GM21825 (cell line): ENCODE results near the gene KRTAP10-11.
"Not testable (repeated sequence)": the region's sequence is repeated elsewhere in the genome, so short reads cannot be mapped to it uniquely, and the experiment has no call there.

Experiments
- ATAC-seq: cut with Tn5 transposase; IDR thresholded peaks from one replicate; pipeline ENCODE4 v1.9.1; 2021; ENCODE audit warnings: mild to moderate bottlenecking, moderate library complexity; ENCODE audit not compliant: unreplicated experiment

KRTAP10-11 gene

DNA sequence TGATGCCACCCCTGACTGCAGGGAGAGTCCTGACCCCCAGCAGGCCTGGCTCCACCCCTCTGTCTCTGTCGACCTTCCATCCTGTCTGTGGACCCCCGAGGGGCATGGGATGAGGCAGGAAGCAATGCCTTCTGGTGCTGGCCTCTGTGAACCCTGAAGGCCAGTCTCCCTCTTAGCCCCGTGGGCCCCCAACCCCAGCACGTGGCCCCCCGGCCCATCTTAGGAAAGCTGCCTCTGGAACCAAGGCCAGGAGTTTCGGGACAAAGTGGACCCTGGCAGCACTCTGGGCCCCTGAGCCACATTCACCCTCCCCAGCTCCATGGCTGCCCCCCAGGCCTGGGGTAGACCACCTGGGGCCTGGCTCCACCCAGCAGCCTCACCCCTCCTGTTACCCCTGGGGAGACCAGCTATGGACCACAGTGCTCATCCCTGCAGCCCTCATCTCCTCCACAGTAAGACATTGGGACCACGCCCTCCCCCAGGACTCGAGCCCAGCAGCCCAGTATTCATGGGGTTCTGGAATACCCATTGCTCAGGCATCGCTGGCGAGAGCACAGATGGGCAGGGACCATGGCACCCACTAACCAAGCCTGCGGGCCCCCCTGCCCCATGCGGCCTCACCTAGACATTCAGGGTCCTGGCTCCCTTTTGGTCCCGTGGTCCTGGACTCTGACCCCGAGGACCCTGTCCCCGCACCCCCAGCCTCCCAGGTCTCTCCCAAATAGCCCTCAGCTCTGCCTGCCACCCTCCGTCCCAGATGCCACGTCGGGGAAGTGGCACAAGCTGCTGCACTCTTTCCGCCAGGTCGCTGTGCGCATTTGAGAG lies 7.5 kb upstream of the KRTAP10-11 start:
- ATAC-seq, result not testable (repeated sequence)

DNA sequence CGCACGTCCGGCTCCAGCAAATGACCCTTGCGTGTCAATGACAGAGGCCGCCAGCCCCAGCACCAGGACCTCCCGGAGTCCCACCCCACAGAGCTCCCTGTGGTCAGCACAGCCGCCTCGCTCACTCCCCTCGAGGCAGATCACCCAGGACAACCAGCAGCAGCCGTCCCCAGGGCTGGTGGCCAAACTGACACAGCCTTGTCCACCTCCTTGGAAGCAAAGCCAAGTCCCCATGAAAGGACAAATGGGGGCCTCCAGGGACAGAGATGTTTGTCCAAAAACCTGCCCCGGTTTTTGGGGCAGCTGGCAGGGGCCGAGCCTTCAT lies 6.9 kb upstream of the KRTAP10-11 start:
- no peak for ATAC-seq

DNA sequence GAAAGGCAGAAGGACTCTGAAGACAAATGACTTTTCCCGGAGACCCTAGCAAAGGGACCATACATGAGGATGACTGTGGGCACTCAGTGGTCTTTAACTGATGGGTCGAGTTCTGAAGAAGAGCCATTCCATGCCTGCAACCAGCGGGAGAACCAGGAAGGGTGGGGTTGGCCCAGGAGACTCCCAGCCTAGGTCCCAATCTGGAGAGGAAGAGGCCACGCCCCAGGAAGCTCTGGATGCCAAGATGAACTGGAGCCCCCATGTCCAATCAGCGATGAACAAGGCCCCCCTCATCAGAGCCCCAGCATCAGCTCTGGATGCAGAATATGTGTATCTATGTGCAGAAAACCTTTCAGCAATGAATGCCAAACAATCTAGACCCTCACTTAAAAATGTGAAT lies 5.5 kb upstream of the KRTAP10-11 start:
- ATAC-seq, result no peak

DNA sequence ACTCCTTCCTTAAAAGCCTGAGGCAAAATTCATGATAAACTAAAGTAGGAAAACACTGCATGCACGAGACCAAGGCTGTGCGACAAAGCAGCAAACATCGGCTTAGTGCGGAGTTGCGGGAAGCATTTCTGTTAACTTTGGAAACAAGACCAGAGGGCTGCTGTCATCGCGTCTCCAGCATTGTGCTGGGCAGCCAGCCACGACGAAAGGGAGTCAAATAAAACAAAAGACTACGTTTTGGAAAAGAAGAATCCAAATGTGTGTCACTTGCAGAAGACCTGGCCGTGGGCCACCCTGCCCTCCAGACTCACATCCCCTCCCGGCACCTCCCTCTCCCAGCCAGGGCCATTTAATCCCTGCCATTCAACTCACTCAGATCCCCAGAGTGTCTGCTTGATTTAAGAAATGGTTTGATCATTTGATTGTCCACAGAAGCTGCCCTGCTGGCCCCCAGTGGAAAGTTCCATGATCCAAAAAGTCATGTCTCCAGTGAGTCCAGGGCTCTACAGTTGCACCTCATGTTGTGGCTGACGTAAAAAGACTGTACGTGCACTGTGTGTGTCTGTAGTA lies 2.4 kb upstream of the KRTAP10-11 start:
- ATAC-seq, result no peak

DNA sequence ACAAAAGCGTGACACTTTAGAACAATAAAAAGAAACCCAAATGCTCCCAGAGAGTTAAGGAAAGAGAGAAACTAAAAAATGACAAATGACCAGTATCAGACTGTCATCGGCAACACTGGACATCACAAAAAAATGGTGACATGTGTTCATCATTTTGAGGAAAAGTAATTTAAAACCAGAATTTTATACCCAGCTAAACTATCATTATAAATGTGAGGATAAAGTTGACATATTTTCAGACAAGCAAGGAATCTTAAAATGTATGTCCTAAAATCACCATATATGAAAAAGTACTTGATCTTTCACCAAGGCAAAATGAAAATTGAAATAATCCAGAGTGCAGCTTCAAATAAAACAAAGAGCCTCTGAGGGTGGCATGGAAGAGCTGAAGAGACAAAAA lies 1.3 kb upstream of the KRTAP10-11 start:
- ATAC-seq, result no peak

DNA sequence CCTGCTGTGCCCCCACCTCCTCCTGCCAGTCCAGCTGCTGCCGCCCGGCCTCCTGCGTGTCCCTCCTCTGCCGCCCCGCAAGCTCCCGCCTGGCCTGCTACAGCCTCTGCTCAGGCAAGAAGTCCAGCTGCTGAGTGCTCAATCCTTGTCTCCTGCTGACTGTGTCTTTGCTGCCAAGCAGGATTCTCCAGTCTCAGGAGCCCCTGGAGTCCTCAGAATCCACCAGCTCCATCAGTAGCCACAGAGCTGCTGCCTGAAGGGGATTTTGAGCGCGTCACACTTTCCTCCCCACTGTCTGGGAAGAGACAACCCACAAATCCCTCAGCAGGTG lies 973 bp downstream of the KRTAP10-11 start:
- ATAC-seq, result no peak

DNA sequence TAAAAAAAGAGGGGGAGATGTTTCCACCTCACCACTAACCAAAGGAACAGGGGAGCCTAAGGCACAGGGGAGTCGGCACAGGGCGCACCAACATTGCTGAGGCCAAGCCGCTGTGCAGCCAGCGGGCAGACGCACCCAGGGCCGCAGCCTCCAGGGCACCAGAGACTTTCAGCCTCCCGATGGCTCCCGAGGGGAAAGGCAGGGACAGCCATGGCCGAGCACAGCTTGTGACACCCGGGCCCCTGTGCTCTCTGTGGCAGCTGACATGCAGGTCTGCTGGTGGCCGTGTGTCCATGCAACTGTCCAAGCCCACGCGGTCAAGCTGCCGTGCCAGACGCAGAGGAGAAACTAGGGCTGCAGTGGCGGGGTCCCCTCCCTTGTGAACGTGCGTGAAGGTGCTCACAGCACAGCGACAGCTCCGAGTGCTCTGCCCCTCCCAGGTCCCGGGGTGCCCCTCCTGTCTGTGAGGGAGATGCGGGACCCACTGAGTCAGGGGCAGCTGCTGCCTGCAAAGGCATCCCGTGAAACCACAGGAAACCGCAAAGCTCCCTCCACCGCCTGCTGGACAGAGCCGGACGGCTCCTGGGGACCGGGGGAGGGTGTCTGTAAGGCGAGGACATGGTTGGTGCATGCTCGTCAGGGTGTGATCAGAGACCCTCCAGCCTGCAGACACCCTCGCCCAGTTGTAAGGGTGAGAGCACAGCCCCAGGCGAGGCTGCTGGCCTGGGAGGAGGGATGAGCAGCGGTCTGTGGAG lies 2.5 kb downstream of the KRTAP10-11 start:
- ATAC-seq, result no peak

DNA sequence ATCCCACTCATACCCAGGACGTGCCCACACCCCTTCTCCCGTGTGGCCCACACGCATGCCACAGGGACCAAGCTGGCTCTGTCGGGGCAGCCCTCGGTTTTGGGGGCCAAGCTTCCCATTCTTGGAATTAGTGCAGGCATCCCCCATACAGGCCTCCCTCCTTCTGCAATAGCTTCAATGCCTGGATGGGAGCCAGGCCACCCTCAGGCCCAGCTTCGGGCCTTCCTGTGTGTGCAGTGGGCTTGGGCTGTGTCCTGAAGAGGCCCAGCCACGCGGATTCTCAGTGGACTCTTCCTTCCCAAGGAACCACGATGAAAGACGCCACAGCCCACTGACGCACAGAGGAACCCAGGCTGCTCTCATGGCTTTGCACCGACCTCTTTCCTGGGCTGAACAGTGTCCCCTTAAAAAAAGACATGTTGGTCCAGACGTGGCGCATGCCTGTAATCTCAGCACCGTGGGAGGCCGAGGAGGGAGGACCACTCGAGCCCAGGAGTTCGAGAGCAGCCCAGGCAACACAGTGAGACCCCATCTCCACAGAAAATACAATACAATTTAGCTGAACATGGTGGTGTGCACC lies 3.4 kb downstream of the KRTAP10-11 start:
- ATAC-seq, result no peak

DNA sequence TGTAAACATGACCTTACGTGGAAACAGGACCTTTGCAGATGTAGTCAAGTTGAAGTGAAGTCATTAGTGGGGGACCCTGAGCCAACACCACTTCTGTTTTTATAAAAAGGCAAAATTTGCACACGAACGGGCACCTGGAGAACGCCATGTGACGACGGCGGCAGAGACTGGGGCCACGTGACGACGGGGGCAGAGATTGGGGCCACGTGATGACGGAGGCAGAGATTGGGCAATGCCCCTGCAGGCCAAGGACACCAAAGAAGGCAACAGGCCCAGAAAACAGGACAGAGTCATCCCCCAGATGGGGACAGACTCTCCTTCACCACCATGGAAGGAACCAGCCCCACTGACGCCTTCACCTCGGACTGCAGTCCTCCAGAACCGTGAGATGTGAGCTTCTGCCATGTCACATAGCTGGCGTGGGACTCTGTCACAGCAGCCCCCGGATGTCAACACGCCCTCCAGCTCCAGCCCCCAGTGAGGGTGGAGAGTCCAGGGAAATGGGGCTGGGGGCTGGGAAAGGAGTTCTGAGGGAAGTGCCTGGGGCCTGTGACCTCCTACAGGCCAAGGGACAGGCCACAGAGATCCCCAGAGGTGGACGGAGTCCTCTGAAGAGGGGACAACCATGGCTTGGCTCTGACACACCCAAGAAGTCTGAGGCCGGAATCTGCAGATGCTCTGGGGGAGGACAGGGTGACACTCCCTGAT lies 4.2 kb downstream of the KRTAP10-11 start:
- ATAC-seq, result no peak

DNA sequence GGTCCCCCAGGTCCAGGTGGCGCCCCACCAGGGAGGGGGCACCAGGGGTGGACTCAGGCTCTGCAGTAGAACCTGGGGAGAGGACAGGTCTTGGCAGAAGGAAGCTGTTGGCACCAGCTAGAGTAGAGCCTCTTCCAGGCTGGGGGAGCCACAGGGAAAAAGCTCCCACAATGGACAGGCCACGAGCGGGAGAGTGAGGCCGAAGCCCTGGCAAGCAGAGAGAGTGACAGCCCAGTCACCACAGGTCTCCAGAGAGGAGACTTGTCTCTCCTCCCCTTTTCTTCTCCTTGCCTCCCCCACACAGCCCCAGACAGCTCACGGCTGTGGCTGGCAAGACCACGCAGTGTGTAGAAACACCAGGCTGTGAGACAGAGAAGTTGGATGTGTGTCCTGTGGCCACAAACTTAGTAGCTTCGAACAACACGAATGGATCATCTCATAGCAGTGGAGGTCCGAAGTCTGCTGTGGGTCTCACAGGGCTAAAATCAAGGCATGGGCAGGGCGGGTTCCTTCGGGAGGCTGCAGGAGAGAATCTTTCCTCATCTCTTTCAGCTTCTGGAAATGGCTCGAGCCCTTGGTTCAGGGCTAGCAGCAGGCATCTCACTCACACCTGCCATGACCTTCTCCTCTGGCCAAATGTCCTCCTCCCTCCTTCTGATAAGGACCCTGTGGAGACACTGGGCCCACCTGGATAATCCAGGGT lies 4.9 kb downstream of the KRTAP10-11 start:
- no peak for ATAC-seq

DNA sequence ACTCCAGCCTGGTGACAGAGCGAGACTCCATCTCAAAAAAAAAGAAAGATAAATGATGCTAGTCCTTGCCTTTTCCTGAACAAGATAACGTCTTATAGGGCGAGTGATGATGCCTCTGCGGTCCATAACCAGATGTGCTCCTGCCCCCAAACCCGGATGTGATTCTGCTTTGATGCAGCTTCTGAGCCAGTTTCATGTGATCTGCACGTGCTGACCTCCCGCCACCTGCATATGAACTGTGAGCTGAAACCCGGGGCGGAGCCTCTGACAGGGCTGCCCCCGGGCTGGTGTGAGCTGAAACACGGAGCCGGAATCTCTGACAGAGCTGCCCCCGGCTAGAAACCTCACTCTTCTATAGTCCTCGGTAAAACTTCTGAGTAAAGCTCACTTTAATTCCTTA lies 6.9 kb downstream of the KRTAP10-11 start:
- ATAC-seq, result no peak

DNA sequence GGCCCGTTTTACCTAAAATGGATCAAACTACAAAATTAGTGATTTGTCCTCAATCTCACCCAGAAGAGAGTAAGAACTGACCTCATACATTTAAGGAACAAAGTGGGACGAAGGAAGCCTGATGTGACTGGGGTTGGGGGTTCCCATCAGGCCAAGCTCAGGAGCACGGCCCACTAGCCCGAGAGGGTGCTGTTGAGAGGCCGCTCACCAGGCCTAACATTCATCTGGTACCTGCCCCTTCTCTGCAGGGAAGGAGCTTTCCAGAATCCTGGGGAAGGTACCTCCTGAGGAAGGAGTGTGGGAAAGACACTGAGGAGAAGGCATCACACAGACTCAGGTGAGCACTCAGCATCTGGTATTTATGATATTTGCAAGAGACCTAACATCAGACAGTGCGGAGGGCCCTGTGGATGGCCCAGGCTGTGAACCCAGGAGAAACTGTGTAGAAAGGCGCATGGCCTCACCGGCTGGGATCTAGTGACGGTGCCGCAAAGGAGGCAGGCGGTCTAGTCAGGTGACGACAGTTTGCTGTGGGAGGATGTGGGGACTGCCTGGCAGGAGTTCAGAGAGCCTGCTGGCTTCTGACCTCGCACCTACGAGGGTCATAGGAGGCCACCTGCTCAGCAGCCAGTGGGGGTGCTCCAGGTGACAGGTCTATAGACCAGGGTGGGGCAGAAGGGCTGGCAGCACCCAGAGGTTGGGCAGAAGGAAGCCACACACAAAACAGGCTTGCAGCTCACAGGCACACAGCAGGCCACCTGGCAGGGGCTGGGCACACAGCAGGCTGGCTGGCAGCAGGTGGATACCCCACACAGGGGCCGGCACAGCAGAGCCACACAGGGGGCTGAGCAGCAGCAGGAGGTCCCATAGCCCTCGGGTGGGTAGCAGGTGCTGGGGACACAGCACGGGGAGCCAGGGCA lies 7.7 kb downstream of the KRTAP10-11 start:
- ATAC-seq, result no peak

DNA sequence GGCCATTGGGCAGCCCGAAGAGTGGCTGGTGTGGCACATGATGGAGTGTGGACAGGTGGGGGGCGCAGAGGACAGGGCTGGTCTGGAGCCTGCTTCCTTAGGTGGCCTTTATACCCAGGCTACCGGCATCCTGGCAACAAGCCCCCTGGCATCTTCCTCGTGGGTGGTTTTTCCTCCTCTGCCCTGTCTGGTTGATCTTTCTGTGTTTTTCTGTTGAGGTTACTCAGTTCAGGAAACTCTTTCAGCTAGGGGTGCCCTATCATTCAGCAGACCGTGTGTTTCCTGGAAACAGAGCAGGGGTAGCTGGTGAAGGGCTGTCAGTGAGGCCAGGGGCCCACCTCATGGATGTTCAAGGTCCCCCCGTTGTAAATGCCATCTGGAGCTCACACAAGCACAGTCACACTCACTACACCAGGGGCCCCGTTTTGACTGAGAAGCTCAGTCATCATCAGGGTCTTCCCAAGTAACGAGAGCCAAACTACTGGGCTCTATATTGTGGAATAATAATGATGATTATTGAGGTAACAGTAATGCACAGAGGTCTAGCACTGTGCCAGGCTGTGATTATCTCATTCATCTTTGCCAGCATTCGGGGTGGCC lies 8.5 kb downstream of the KRTAP10-11 start, which contains the start of gene KRTAP12-4:
TSS of gene KRTAP12-4 (minus strand) at position 84 of the 600 bp plus-strand sequence. CDS start at position 39, 45 bp downstream.
- no peak for ATAC-seq

DNA sequence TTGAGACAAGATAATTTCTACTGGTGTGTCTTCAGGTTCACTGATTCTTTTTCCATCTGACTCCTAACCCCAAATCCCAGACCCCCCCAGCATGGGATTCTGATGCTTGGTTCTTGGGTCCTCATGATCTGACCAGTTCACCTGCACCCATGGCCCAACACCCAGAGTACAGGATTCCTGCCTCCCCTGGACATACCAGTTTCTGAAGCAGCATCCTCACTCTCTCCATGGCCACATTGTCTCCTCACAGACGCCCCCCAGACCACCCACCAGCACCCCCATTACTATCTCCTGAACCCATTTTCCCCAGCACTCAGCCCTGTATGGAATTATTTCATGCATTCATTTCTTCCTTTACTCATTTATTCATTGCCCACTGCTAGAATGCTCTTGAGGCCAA lies 10.7 kb downstream of the KRTAP10-11 start:
- ATAC-seq, result no peak

DNA sequence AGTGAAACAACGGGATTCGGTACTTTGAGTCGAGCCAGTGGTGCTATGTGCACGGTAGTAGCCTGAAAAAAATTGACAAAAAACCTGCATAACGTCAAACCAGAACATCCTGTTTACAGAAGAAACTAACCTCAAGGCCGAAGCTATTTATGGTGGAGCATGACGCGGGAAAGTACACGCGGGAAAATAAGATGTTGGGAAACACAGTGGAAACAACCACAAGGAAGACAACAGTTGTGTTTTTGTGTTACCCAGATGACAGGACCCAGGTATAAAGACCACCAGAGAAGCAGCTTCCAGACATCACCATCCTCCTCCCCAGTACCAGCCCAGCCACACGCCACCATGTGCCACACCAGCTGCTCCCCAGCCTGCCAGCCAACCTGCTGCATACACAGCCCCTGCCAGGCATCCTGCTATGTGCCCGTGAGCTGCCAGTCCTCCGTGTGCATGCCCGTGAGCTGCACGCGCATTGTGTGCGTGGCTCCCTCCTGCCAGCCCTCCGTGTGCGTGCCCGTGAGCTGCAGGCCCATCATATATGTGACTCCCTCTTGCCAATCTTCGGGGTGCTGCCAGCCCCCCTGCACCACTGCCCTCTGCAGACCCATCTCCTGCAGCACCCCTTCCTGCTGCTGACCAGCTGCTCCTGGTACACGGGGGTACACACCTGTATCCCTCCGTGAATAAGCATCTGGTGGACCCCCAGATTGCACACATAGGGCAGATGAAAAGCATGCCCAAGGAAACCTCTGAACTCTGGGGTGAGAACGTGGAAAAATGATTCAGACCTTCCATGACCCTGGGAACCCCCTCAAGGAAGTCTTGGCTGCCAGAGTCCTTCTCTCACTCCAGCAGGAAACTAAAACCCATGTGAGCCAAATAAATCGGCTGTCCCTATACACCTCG lies 11.7 kb downstream of the KRTAP10-11 start, which contains the start of gene KRTAP12-3:
TSS of gene KRTAP12-3 (plus strand) at position 298 of the 906 bp plus-strand sequence. CDS start at position 346, 48 bp downstream.
- ATAC-seq, result no peak

DNA sequence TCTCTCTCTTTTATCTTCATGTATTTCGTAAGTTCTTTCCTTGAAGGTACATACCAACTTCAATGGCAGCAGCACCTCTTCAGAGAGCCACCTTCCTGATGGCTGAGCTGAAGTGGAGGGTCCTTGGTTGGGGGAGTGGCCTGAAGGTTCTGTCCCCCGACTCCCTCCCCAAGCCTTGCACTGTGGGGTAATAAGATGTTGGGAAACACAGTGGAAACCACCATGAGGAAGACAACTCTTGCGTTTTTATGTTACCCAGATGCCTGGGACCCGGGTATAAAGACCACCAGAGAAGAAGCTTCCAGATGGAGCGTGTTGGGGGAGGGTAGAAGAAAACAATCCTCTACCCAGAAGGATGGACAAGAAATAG lies 12.3 kb downstream of the KRTAP10-11 start:
- ATAC-seq, result no peak

DNA sequence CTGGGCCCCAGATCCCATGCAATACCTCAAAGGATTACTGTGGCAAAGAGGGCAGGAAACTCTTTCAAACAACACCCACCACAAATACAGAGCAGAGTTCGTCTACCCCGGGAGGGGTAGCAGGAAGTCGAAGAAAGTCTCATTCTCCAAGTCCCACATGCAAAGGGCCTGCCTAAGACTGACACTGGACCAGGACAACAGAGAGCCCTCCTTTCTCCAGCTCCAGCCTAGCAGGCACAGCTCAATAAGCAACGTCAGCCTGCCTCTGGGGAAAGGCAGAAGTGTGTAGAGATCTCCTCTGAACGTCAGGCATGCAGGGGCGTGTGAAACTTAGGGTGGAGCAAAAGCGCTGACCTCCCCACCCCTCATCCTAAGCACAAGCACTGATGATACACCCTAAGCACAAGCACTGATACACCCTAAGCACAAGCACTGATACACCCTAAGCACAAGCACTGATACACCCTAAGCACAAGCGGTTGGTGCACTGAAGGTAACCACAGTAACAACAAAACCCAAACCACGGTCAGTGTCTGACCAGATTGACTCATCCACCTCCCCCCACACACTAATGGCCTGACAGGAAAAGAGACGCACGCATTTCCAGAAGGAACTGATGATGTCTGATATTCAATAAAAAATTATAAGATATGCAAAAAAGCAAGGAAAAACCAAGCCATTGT lies 12.8 kb downstream of the KRTAP10-11 start:
- ATAC-seq, result no peak
